ENCODE data around the gene CAMTA1.

CAMTA1 gene

DNA sequence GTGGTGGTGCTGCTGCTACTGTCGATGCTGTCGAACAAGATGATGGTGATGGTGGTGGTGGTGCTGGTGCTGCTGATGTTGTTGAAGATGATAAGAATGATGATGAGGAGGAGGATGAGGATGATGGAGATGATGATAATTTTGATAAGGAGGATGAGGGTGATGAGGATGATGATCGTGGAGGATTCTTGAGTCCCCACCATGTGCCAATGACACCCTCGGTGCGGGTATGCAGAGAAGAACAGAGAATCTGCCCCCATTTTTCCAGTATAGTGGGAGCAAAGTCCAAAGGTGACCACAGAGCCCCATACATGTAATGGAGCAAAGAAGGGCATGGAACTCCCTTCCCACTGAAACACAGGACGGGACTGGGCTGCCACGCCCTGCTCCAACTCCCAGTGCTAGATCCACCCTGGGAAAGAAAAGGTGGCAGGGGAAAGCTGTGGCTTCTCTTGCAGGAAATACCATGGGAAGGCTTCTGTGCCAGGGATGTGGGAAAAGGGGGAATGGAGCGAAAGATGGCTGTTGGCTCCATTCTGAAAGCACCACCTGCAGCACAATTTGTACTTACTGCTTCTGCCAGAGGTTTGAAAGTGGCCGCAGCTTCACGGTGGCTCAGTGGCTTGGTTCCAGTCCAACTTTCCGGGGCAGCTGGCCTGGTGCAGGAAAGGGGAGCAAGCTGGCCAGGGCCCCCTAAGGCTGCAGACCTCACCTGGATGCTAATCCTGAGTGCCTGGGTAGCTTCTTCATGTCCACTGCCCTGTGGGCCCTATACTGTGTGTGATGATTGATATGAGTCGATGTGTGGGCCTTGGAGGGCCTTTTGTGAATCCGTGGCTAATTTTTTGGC is 598.6 kb downstream of the CAMTA1 start:
- no peak for DNase-seq (ENCODE audit: extremely low spot score)
- ChIA-PET POLR2A (no interaction called here), CTCF (no interaction called here)
- TF ChIP-seq, protein P1, sequence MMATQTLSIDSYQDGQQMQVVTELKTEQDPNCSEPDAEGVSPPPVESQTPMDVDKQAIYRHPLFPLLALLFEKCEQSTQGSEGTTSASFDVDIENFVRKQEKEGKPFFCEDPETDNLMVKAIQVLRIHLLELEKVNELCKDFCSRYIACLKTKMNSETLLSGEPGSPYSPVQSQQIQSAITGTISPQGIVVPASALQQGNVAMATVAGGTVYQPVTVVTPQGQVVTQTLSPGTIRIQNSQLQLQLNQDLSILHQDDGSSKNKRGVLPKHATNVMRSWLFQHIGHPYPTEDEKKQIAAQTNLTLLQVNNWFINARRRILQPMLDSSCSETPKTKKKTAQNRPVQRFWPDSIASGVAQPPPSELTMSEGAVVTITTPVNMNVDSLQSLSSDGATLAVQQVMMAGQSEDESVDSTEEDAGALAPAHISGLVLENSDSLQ (IDR thresholded peaks at IDR 0.05), result no peak
- TF ChIP-seq ARNT (IDR thresholded peaks at IDR 0.05) (no peak), FOXK2 (IDR thresholded peaks at IDR 0.05) (no peak), ELF4 (IDR thresholded peaks at IDR 0.05) (no peak), ZNF384 (IDR thresholded peaks at IDR 0.05) (no peak), TARDBP (IDR thresholded peaks at IDR 0.05) (no peak), SP1 (IDR thresholded peaks at IDR 0.05) (no peak), NFRKB (IDR thresholded peaks at IDR 0.05) (no peak), L3MBTL2 (conservative IDR thresholded peaks at IDR 0.05) (no peak), HDGF (IDR thresholded peaks at IDR 0.05; ENCODE audit: borderline replicate concordance) (no peak), FOXM1 (IDR thresholded peaks at IDR 0.05; ENCODE audit: borderline replicate concordance) (no peak)

DNA sequence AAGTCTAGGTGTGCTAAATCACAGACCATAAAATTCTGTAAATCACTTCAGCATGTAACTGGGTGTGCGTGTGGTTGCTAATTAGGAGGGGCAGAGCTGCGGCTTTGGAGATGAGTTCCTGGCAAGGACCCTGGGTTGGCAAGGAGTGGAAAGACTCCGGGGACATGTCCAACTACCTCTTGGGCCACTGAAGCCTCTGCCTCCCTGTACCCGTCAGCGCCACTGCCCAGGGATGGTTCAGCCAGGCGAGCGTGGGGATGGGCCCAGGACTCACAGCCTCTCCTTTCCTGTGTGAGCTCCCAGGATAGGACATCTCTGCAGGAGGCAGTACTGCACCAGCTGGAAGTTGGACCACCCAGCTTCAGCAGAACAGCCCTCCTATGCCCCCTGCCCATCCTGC is 599.4 kb downstream of the CAMTA1 start:
- POLR2A ChIA-PET, result no interaction called here
- no peak for DNase-seq (ENCODE audit: extremely low spot score)
- CTCF ChIA-PET, result no interaction called here
- no peak for TF ChIP-seq NFRKB (IDR thresholded peaks at IDR 0.05)

DNA sequence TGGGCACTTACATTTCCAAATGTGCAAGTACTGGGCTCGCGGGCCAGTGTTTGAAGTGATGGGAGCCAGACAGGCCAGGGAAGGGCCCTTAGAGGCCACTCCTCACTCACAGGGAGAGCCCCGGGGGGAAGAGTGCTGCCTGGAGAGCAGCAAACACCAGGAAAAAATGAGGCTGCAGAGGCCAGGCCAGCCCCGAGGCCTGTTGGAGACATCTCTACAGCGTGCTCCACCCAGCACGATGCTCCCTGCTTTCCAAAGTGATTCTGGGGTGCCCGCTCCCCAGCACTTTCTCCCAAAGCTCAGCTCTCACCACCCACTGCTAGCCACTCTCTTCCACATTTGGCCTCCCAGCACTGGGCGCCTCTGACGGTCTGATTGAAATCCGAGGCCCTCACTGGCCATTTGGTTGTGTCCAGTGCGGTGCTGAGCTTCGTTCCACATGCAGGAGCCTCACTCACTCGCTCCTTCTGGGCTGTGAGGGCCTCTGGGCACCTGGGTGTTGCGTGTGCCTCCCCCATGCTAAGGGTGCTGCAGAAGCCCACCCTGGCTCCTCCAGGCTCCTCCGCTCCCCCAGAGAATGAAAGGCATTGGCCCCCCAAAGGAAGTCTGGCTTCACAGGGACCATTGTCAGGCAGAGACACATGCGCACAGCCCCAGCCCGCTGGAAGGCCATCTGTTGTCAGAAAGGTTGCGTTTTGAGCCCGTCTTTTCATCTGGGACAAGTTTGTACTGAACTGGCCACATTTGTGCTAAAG is 600.4 kb downstream of the CAMTA1 start:
- no peak for DNase-seq (ENCODE audit: extremely low spot score)
- CTCF ChIA-PET, result interaction anchor here (0.6 kb wide), 1 partner anchor 176 kb away, joined by 3 read pairs; no protein-coding TSS in a partner anchor
- TF ChIP-seq L3MBTL2 (conservative IDR thresholded peaks at IDR 0.05) (no peak), NFRKB (IDR thresholded peaks at IDR 0.05) (no peak), TARDBP (IDR thresholded peaks at IDR 0.05) (no peak), ELF4 (IDR thresholded peaks at IDR 0.05) (no peak), FOXK2 (IDR thresholded peaks at IDR 0.05) (no peak), CTBP1 (IDR thresholded peaks at IDR 0.05; ENCODE audit: borderline replicate concordance) (no peak)
- POLR2A ChIA-PET, result no interaction called here

DNA sequence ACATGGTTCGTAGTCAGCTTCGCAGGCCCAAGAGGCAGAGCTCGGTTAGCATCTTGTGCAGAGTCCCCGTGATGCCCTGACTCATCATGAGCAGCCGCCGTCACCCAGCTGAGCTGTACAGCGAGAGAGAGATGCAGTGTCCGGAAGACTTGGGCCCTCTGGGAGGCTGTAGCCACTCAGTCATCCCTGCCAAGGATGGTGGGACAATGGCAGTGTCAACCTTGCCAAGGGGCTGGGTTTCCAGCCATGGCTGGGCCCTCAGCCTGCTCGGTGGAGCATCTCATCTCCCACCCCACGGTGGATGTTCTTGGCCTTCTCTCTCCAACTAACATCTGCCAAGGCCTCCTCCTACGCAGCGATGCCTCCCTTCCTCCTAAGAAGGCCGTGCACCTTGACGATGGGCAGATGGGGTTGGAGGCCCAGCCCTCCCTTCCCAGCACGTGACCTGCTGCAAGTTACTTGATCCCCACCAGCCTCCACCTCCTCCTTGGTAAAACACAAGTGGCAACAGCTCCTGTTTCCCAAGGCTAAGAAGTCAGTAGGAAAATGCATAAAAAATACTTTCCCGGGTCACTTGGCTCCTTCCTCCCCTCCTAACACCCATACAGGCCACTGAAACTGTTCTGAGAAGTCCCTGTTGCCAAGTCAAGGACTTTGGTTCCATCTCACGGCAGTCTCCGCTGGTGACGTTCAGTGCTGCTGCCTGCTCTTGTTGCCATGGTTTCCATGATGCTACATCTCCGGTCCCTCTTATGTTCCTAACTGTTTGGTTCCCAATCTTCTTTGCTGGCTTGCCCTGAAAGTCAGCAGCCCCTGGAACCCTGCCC is 601.2 kb downstream of the CAMTA1 start:
- CTCF ChIA-PET, result interaction anchor here (0.6 kb wide), 1 partner anchor 175 kb away, joined by 3 read pairs; no protein-coding TSS in a partner anchor
- no peak for DNase-seq (ENCODE audit: extremely low spot score)
- POLR2A ChIA-PET, result no interaction called here
- no peak for TF ChIP-seq CTBP1 (IDR thresholded peaks at IDR 0.05; ENCODE audit: borderline replicate concordance)
- TF ChIP-seq, protein P1 (IDR thresholded peaks at IDR 0.05), result no peak
- TF ChIP-seq SP1 (IDR thresholded peaks at IDR 0.05), result no peak
- TF ChIP-seq L3MBTL2 (conservative IDR thresholded peaks at IDR 0.05), result no peak
- no peak for TF ChIP-seq ELF4 (IDR thresholded peaks at IDR 0.05)
- no peak for TF ChIP-seq FOXA1 (IDR thresholded peaks at IDR 0.05)
- TF ChIP-seq LEF1 (IDR thresholded peaks at IDR 0.05; ENCODE audit: borderline replicate concordance), result no peak
- TF ChIP-seq NFRKB (IDR thresholded peaks at IDR 0.05), result no peak
- no peak for TF ChIP-seq FOXM1 (IDR thresholded peaks at IDR 0.05; ENCODE audit: borderline replicate concordance)
- no peak for TF ChIP-seq ARNT (IDR thresholded peaks at IDR 0.05)
- TF ChIP-seq TARDBP (IDR thresholded peaks at IDR 0.05), result no peak
- TF ChIP-seq ZNF384 (IDR thresholded peaks at IDR 0.05), result no peak
- no peak for TF ChIP-seq SUZ12 (IDR thresholded peaks at IDR 0.05)
- TF ChIP-seq FOXK2 (IDR thresholded peaks at IDR 0.05), result no peak
- TF ChIP-seq BHLHE40 (IDR thresholded peaks at IDR 0.05; ENCODE audit: borderline replicate concordance), result no peak
- no peak for TF ChIP-seq HDGF (IDR thresholded peaks at IDR 0.05; ENCODE audit: borderline replicate concordance)

DNA sequence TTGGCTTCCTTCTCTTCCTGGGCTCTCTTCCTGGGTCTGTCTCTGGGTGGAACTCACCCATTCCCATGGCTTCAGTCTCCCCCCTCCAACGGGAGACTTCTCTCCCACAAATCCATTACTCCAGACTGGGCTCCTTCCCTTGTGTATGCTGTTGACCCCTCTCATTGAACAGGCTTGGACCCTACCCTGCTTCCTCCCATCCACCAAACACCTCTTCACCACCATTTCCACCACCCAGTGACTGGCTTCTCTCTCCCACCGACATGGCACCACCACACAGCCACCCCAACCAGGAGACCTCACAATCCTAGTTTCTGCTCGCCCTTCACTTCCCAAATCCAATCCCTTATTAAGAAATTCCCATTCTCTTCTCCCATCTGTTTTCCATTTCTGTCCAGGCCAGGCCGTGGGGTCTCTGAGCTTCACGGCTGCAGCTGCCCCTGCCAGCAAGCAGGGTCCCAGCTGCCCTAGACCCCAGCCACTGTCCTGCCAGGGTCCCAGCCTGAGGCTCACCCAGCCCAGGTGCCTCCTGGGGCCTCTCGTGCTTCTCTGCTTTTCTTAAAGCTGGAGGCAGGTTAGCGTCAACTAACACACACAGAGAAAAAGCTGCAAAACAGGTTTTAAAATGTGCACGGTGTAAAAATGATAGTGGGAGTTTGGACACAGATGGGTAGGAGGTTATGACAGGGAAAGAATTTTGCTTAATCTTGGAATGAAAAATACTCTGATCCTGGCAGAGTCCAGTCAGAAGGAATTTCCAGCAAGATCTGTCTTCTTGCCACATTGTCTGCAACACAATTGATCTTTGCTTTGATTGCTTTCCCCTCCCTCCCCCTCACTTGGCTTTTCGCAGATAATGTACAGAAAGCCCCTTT is 602.0 kb downstream of the CAMTA1 start:
- ChIA-PET POLR2A (no interaction called here), CTCF (no interaction called here)
- no peak for DNase-seq (ENCODE audit: extremely low spot score)
- TF ChIP-seq FOXM1 (IDR thresholded peaks at IDR 0.05; ENCODE audit: borderline replicate concordance) (no peak), ARNT (IDR thresholded peaks at IDR 0.05) (no peak), CTBP1 (IDR thresholded peaks at IDR 0.05; ENCODE audit: borderline replicate concordance) (no peak), LEF1 (IDR thresholded peaks at IDR 0.05; ENCODE audit: borderline replicate concordance) (no peak), NFRKB (IDR thresholded peaks at IDR 0.05) (no peak), FOXK2 (IDR thresholded peaks at IDR 0.05) (no peak), SUZ12 (IDR thresholded peaks at IDR 0.05) (no peak), L3MBTL2 (conservative IDR thresholded peaks at IDR 0.05) (no peak), TARDBP (IDR thresholded peaks at IDR 0.05) (no peak), HDGF (IDR thresholded peaks at IDR 0.05; ENCODE audit: borderline replicate concordance) (no peak), BHLHE40 (IDR thresholded peaks at IDR 0.05; ENCODE audit: borderline replicate concordance) (no peak), ZNF384 (IDR thresholded peaks at IDR 0.05) (no peak), ELF4 (IDR thresholded peaks at IDR 0.05) (no peak)
- TF ChIP-seq, protein P1 (IDR thresholded peaks at IDR 0.05), result no peak
